Activated naive CD4-positive, alpha-beta T cell treated with anti-CD3 and anti-CD28 coated beads for 36 hours (primary cell): ENCODE measurements around the gene GLMN. TPM values are rescaled to one million over a fixed set of nuclear protein-coding genes. Genes with fewer than 3 reads are reported as not detected.

Experiments used
- CTCF ChIA-PET: fragments of 350-600 bp; sonication (Branson Sonifier 250); formaldehyde crosslinking; loops from one replicate; lab custom pipeline; 2021; ENCODE audit warnings: antibody characterized with exemption; lab: Charles Lee
- DNase-seq: peaks from one replicate; pipeline ENCODE4 v3.0.0-alpha.2; 2020
- H3K27ac Mint-ChIP-seq: one replicate; pipeline ENCODE4 v1.8.0; 2021; ENCODE audit warnings: mild to moderate bottlenecking, mixed read lengths
- H3K27me3 Mint-ChIP-seq: one replicate; pipeline ENCODE4 v1.8.0; 2021; ENCODE audit warnings: low read depth, mixed read lengths
- H3K36me3 Mint-ChIP-seq: one replicate; pipeline ENCODE4 v1.8.0; 2021; ENCODE audit warnings: low read depth, mixed read lengths
- H3K4me1 Mint-ChIP-seq: one replicate; pipeline ENCODE4 v1.8.0; 2021; ENCODE audit warnings: low read depth, mixed read lengths
- H3K4me3 Mint-ChIP-seq: one replicate; pipeline ENCODE4 v1.8.0; 2021; ENCODE audit warnings: mild to moderate bottlenecking, moderate library complexity, mixed read lengths
- H3K9me3 Mint-ChIP-seq: one replicate; pipeline ENCODE4 v1.8.0; 2021; ENCODE audit warnings: mixed read lengths
- intact Hi-C: fragments of 100-400 bp; cut with micrococcal nuclease; formaldehyde crosslinking; loops from one replicate; pipeline ENCODE4 v1.15.1; 2023
- total RNA-seq, 2 experiments: library from RNA; stranded (reverse); gene quantifications; one replicate each; pipeline ENCODE4 v1.2.3, GENCODE V29; 2021

Gene GLMN
- total RNA-seq, 2 experiments from 2014 or later = 14.0 to 15.3 TPM

DNA sequence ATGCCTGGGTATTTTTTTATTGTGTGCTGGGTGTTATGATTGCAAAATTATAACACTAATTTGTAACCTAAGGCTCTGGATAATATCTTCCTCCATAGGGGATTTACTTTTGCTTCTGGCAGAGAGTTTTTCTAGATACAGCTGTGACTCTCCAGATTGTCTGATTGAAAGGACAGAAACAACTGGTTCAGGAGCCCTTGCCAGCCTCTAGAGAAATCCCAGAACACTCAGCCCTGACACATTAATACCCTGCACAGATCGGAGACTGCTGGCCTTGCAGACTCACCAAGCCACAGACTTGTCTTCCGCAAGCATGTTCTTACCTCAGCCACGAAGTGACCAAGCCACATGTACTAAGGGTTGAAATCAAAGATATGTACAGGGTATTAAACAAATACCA is 70.4 kb downstream of the GLMN start:
- intact Hi-C loops = no loop called here
- CTCF ChIA-PET = no interaction called here
- Mint-ChIP-seq H3K4me1 (no peaks in the 10 kb centered on the region), H3K4me3 (no peak overlapping the region), H3K9me3 (no peaks in the 10 kb centered on the region), H3K27ac (no peak overlapping the region), H3K36me3 (no peaks in the 10 kb centered on the region), H3K27me3 (no peaks in the 10 kb centered on the region)
- no peak for DNase-seq

DNA sequence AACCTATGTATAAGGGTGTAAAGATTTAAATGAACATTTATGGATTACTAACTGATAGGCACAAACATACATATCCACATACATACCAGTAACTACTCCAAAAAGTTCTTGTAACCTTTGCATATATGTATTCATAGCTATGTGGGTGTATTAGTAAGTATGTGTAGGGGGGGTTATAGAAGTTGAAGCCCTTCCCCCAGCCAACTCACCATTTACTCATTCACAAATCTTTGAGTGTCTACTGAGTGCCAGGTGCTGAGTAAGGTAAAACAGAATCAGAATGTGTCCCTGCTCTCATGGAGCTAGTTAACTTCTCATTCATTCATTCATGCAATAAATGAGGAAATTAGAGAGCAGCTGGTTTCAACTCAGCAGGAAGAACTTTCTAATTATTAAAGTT is 79.8 kb downstream of the GLMN start:
- intact Hi-C loops = no loop called here
- Mint-ChIP-seq H3K4me3 (no peak overlapping the region), H3K4me1 (no peaks in the 10 kb centered on the region), H3K27ac (no peak overlapping the region), H3K36me3 (no peaks in the 10 kb centered on the region), H3K9me3 (no peaks in the 10 kb centered on the region), H3K27me3 (no peaks in the 10 kb centered on the region)
- CTCF ChIA-PET = interaction anchor here (0.9 kb wide), 1 partner anchor 154 kb away, joined by 4 read pairs; no protein-coding TSS in a partner anchor
- no peak for DNase-seq

- CTCF ChIA-PET = interaction anchor here (0.9 kb wide), 1 partner anchor 70 kb away, joined by 3 read pairs; no protein-coding TSS in a partner anchor
- intact Hi-C loops = no loop called here
- H3K9me3 Mint-ChIP-seq = no peaks in the 10 kb centered on the region
Observed at GRCh38 chr1:92218559-92218958, 80.2 kb downstream of the GLMN start.

GRCh38 chr1:92217721-92218120 is 81.1 kb downstream of the GLMN start, which contains the start of gene C1orf146:
TSS of gene C1orf146 (plus strand) at chr1:92217915. CDS start at chr1:92231421, 13,506 bp downstream.
- Mint-ChIP-seq H3K9me3 (no peaks in the 10 kb centered on the region), H3K27ac (no peak within 1 kb of the TSS), H3K27me3 (no peaks in the 10 kb centered on the region), H3K36me3 (no peaks in the 10 kb centered on the region), H3K4me3 (no peak within 1 kb of the TSS), H3K4me1 (no peaks in the 10 kb centered on the region)
- CTCF ChIA-PET = interaction anchor here (0.9 kb wide), 1 partner anchor 71 kb away, joined by 3 read pairs; no protein-coding TSS in a partner anchor
- intact Hi-C loops = no loop called here
- no peak for DNase-seq

More at GRCh38 chr1:92218559-92218958, 80.2 kb downstream of the GLMN start:
- Mint-ChIP-seq H3K36me3 (no peaks in the 10 kb centered on the region), H3K4me1 (no peaks in the 10 kb centered on the region), H3K4me3 (no peak overlapping the region), H3K27ac (no peak overlapping the region), H3K27me3 (no peaks in the 10 kb centered on the region)
- no peak for DNase-seq

DNA sequence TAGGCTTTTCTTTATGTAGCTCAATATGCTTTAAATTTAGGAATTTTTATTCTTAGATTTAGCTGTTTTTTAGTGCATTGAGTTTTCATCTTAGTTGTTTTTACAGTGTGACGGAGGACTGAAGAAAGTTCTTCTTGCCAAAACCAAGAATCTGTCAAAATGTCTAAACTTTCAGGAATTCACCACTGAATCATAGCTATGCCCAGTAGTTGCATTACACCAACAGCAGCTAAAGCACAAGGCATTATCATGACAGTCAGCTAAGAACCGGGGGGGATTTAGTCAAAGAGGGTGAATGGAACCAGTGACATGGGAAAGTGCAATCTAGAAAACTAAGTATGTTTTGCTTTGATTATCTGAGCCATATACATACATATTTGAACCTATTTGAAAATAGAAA is 87.6 kb downstream of the GLMN start:
- DNase-seq = no peak
- Mint-ChIP-seq H3K27me3 (no peaks in the 10 kb centered on the region), H3K9me3 (no peaks in the 10 kb centered on the region), H3K27ac (no peak overlapping the region), H3K4me1 (peaks cover 16% of the 10 kb centered on the region), H3K4me3 (no peak overlapping the region), H3K36me3 (no peaks in the 10 kb centered on the region)
- intact Hi-C loops = no loop called here
- CTCF ChIA-PET = interaction anchor here (0.8 to 1.3 kb wide), 3 partner anchors 20 to 538 kb away, joined by 3 to 6 read pairs (median 3); no protein-coding TSS in a partner anchor

DNA sequence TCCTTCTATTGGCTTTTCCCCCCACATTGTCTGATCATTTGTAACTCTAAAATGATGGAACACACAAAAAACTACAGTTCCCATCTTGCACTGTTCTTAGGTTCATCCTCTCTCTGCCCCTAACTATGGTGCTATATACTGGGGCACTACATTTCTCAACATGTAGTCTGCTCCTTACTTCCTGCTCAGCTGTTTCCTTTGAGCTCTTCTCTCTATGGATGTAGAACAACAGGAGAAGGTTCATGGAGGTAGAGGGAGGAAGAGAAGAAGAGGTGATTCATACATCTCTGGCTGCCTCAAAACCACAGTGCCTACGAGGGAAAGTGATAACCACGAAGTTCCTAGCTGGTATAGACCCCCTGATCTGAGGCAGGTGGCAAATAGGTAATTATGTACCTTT is 88.1 kb downstream of the GLMN start:
- no peak overlapping the region for H3K27ac Mint-ChIP-seq
- DNase-seq = no peak
- peaks cover 16% of the 10 kb centered on the region for H3K4me1 Mint-ChIP-seq
- H3K36me3 Mint-ChIP-seq = no peaks in the 10 kb centered on the region
- intact Hi-C loops = no loop called here
- H3K4me3 Mint-ChIP-seq = no peak overlapping the region
- H3K27me3 Mint-ChIP-seq = no peaks in the 10 kb centered on the region
- CTCF ChIA-PET = interaction anchor here (0.8 to 1.3 kb wide), 2 partner anchors 21 to 41 kb away, joined by 3 to 6 read pairs; no protein-coding TSS in a partner anchor
- H3K9me3 Mint-ChIP-seq = no peaks in the 10 kb centered on the region

- intact Hi-C loops = loop anchor here (2.0 to 5.0 kb wide), 2 partner anchors 86 to 121 kb away; partner anchors contain the start of gene BTBD8
- Mint-ChIP-seq H3K36me3 (peaks cover 2% of the 10 kb centered on the region), H3K9me3 (peaks cover 6% of the 10 kb centered on the region), H3K27me3 (no peaks in the 10 kb centered on the region), H3K27ac (no peak overlapping the region), H3K4me3 (no peak overlapping the region), H3K4me1 (peaks cover 20% of the 10 kb centered on the region)
- no peak for DNase-seq
- CTCF ChIA-PET = no interaction called here
Observed at GRCh38 chr1:92203105-92203504, 95.7 kb downstream of the GLMN start.

DNA sequence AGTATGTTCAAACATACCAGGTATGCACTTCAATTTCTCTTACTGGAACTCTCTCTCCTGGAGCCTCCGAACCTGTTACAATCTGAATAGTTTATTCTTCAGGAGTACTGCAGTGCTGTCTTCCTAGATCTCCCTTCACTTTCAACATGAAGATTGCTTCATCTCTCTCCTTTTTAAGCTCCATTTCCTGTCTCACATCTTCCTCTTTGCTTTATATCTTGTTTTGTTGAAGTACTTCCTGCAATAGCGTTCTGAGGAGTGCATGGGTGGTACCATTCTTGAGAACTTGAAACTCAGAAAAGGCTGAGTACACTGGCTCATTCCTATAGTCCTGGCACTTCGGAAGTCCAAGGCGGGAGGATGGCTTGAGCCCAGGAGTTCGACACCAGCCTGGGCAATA is 96.8 kb downstream of the GLMN start:
- intact Hi-C loops = loop anchor here (2.0 to 5.0 kb wide), 2 partner anchors 87 to 120 kb away; partner anchors contain the start of gene BTBD8
- Mint-ChIP-seq H3K9me3 (peaks cover 6% of the 10 kb centered on the region), H3K36me3 (peaks cover 2% of the 10 kb centered on the region), H3K27me3 (no peaks in the 10 kb centered on the region), H3K4me1 (peaks cover 21% of the 10 kb centered on the region), H3K4me3 (no peak overlapping the region), H3K27ac (peak overlapping the region; percentile 51)
- no peak for DNase-seq
- CTCF ChIA-PET = interaction anchor here (1.0 kb wide), 1 partner anchor 10 kb away, joined by 3 read pairs; no protein-coding TSS in a partner anchor

Other genes starting within 250 kb of the GLMN start
- gene SETSIP, start 223.6 kb downstream of the GLMN start, total RNA-seq = under 1 TPM in 1 of 2 experiments, not detected in 1; 0.32 TPM
- 1 to 10 TPM; 2.0 to 2.7 TPM for gene BTBD8, start 218.6 kb downstream of the GLMN start, total RNA-seq
- not detected for gene C1orf146, start 81.1 kb downstream of the GLMN start, total RNA-seq
- gene RPAP2, start 72 bp upstream of the GLMN start, total RNA-seq = 10 to 100 TPM; 21.0 to 21.9 TPM
- gene GFI1, start 187.9 kb upstream of the GLMN start, total RNA-seq = 10 to 100 TPM; 42.8 to 44.2 TPM